Upper lobe of right lung (tissue), 1 donor: ENCODE results near the gene MRPS31. TPM values are rescaled to one million over a fixed set of nuclear protein-coding genes. Genes with fewer than 3 reads are reported as not detected.

Experiments used
- ATAC-seq: fragments of 200-7000 bp; cut with Tn5 transposase; one replicate; pipeline ENCODE4 v1.9.1; 2020; ENCODE audit warnings: mild to moderate bottlenecking, moderate library complexity
- DNase-seq: peaks from one replicate; pipeline ENCODE4 v3.0.0-alpha.2; 2020
- H3K27ac ChIP-seq: fragments of 200-600 bp; one replicate; pipeline ENCODE4 v1.8.0; 2022
- H3K27me3 ChIP-seq: fragments of 200-600 bp; one replicate; pipeline ENCODE4 v1.8.0; 2022; ENCODE audit warnings: mild to moderate bottlenecking
- H3K36me3 ChIP-seq: fragments of 200-600 bp; one replicate; pipeline ENCODE4 v1.8.0; 2022
- H3K4me1 ChIP-seq: fragments of 200-600 bp; one replicate; pipeline ENCODE4 v1.8.0; 2022
- H3K4me3 ChIP-seq: fragments of 200-600 bp; one replicate; pipeline ENCODE4 v1.8.0; 2022; ENCODE audit warnings: mild to moderate bottlenecking
- H3K9me3 ChIP-seq: fragments of 200-600 bp; one replicate; pipeline ENCODE4 v1.8.0; 2022
- intact Hi-C: fragments of 100-400 bp; cut with DNase I; formaldehyde crosslinking; loops from one replicate; pipeline ENCODE4 v1.11.0; 2022
- total RNA-seq: library from RNA; stranded (reverse); fragmentation: NEBNext Ultra II Directional; extraction: Animal tissue kit (Norgen Biotek cat#: 25700); gene quantifications from one replicate; pipeline ENCODE4 v1.2.1, GENCODE V29; 2021
- TF ChIP-seq, protein P1 (sequence below): fragments of 200-600 bp; IDR thresholded peaks from one replicate; pipeline ENCODE4 v1.8.0; 2022; ENCODE audit warnings: antibody characterized with exemption
- donor health status: DM: no; HTN: yes; CAD: no; lungs with severe emphysema.

MRPS31 gene
- total RNA-seq, 1 donor from 2014 or later = 18.4 TPM

GRCh38 chr13:40776232-40776631, 5.2 kb upstream of the MRPS31 start:
- intact Hi-C loops = no loop called here

DNA sequence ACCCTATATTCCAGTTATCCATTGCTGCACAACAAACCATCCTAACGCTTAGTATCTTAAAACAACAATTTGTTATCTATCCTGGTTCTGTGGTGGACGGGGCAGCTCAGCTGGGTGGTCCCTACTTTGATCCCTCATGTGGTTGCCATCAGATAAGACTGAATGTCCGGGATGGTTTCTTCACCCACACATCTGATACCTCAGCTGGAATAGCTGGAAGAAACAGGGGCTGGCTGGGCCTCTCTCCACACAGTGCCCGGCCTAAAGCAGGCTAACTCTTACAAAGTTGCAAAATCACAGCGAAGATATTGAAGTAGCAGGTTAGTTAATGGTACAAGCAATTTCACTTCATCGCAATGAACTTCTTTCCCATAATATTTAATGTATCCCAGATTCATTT, 3.7 kb upstream of the MRPS31 start:
- H3K36me3 ChIP-seq = no peaks in the 10 kb centered on the region
- no peak overlapping the region for H3K4me3 ChIP-seq
- no peaks in the 10 kb centered on the region for H3K9me3 ChIP-seq
- intact Hi-C loops = no loop called here
- H3K27ac ChIP-seq = no peak overlapping the region
- H3K27me3 ChIP-seq = no peaks in the 10 kb centered on the region
- peaks cover 18% of the 10 kb centered on the region for H3K4me1 ChIP-seq
- ATAC-seq (no peak), DNase-seq (no peak)
- TF ChIP-seq, protein P1, sequence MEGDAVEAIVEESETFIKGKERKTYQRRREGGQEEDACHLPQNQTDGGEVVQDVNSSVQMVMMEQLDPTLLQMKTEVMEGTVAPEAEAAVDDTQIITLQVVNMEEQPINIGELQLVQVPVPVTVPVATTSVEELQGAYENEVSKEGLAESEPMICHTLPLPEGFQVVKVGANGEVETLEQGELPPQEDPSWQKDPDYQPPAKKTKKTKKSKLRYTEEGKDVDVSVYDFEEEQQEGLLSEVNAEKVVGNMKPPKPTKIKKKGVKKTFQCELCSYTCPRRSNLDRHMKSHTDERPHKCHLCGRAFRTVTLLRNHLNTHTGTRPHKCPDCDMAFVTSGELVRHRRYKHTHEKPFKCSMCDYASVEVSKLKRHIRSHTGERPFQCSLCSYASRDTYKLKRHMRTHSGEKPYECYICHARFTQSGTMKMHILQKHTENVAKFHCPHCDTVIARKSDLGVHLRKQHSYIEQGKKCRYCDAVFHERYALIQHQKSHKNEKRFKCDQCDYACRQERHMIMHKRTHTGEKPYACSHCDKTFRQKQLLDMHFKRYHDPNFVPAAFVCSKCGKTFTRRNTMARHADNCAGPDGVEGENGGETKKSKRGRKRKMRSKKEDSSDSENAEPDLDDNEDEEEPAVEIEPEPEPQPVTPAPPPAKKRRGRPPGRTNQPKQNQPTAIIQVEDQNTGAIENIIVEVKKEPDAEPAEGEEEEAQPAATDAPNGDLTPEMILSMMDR = no peak

More at GRCh38 chr13:40776232-40776631, 5.2 kb upstream of the MRPS31 start:
- H3K4me1 ChIP-seq = peaks cover 12% of the 10 kb centered on the region
- H3K36me3 ChIP-seq = no peaks in the 10 kb centered on the region
- no peak overlapping the region for H3K4me3 ChIP-seq
- TF ChIP-seq, protein P1 = no peak
- no peak for ATAC-seq
- no peaks in the 10 kb centered on the region for H3K9me3 ChIP-seq
- no peak overlapping the region for H3K27ac ChIP-seq
- no peak for DNase-seq
- H3K27me3 ChIP-seq = no peaks in the 10 kb centered on the region

GRCh38 chr13:40772765-40773473, 1.9 kb upstream of the MRPS31 start:
- H3K27ac ChIP-seq = no peak overlapping the region
- peaks cover 22% of the 10 kb centered on the region for H3K4me1 ChIP-seq
- no peaks in the 10 kb centered on the region for H3K36me3 ChIP-seq
- no peak overlapping the region for H3K4me3 ChIP-seq
- DNase-seq = no peak
- intact Hi-C loops = no loop called here
- H3K9me3 ChIP-seq = no peaks in the 10 kb centered on the region
- H3K27me3 ChIP-seq = no peaks in the 10 kb centered on the region
- TF ChIP-seq, protein P1 = no peak
- no peak for ATAC-seq

DNA sequence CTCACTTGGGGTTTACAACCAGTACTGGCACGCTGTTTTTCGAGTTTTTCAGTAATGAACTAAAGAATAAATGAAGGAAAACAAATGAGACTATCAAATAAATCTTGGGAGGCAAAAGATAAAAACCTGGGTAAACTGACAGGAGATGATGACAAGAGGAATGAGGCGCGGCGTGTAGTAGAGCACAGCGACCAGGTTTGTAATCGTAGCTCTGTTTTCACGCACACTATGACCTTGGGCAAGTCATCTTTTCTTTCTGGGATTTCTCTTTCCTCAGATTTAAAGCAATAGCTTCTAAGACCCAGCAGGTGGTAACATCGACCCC, 419 bp downstream of the MRPS31 start:
- peaks cover 10% of the 10 kb centered on the region for H3K4me1 ChIP-seq
- H3K9me3 ChIP-seq = no peaks in the 10 kb centered on the region
- DNase-seq (no peak), ATAC-seq (no peak)
- H3K36me3 ChIP-seq = peaks cover 10% of the 10 kb centered on the region
- intact Hi-C loops = no loop called here
- H3K4me3 ChIP-seq = peak overlapping the region; percentile 69
- TF ChIP-seq, protein P1 = no peak
- H3K27ac ChIP-seq = peak overlapping the region; percentile 77
- no peaks in the 10 kb centered on the region for H3K27me3 ChIP-seq

GRCh38 chr13:40769970-40770369, 1.0 kb downstream of the MRPS31 start:
- TF ChIP-seq, protein P1 = no peak
- H3K27ac ChIP-seq = peak overlapping the region; percentile 77
- DNase-seq = no peak
- no peaks in the 10 kb centered on the region for H3K9me3 ChIP-seq
- ATAC-seq = no peak
- H3K27me3 ChIP-seq = no peaks in the 10 kb centered on the region
- peak overlapping the region; percentile 69 for H3K4me3 ChIP-seq
- peaks cover 10% of the 10 kb centered on the region for H3K4me1 ChIP-seq
- H3K36me3 ChIP-seq = peaks cover 16% of the 10 kb centered on the region
- intact Hi-C loops = no loop called here

DNA sequence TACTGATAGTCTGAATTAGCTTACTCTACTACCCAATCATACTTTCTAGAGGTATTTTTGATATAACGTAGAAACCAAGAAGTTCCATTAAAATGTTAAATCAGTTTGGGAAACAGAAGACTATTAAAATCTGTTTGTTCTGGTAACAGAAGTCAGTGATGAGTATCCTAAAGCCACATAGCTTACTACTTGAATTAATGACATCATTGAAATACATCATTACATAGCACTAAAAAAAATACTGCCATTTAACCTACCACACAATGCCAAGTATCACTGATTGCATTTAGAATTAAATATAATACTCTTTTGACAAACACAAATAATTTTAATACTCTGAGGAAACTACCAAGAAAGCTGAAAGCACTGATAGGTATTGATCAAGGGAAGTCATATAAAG, 5.4 kb downstream of the MRPS31 start:
- TF ChIP-seq, protein P1 = no peak
- H3K27ac ChIP-seq = no peak overlapping the region

More for the DNA sequence above, 5.4 kb downstream of the MRPS31 start:
- intact Hi-C loops = no loop called here
- Histone ChIP-seq H3K36me3 (peaks cover 40% of the 10 kb centered on the region), H3K9me3 (no peaks in the 10 kb centered on the region), H3K27me3 (no peaks in the 10 kb centered on the region), H3K4me3 (no peak overlapping the region), H3K4me1 (peaks cover 10% of the 10 kb centered on the region)
- DNase-seq = no peak
- ATAC-seq = no peak
